Parathyroid adenoma (tissue), 2 donors: ENCODE results near the gene OARD1.

Experiments
- H2AFZ ChIP-seq: fragments of 300-600 bp; sonication (generic); one replicate; pipeline ENCODE4 v1.7.0; 2017; ENCODE audit warnings: antibody characterized with exemption, mild to moderate bottlenecking
- H3K27ac ChIP-seq: fragments of 300-600 bp; sonication (generic); one replicate; pipeline ENCODE4 v1.7.0; 2017
- H3K27me3 ChIP-seq: fragments of 300-600 bp; sonication (generic); one replicate; pipeline ENCODE4 v1.7.0; 2017; ENCODE audit warnings: low read length; ENCODE audit not compliant: control insufficient read depth, insufficient read depth
- H3K36me3 ChIP-seq: fragments of 300-600 bp; sonication (generic); one replicate; pipeline ENCODE4 v1.7.0; 2017; ENCODE audit warnings: low read length; ENCODE audit not compliant: control insufficient read depth, insufficient read depth
- H3K4me1 ChIP-seq: fragments of 300-600 bp; sonication (generic); one replicate; pipeline ENCODE4 v1.7.0; 2017; ENCODE audit warnings: control low read depth
- H3K4me2 ChIP-seq: fragments of 300-600 bp; sonication (generic); one replicate; pipeline ENCODE4 v1.7.0; 2017; ENCODE audit warnings: low read length
- H3K4me3 ChIP-seq: fragments of 300-600 bp; sonication (generic); one replicate; pipeline ENCODE4 v1.7.0; 2017; ENCODE audit warnings: low read depth, low read length
- H3K79me2 ChIP-seq: fragments of 300-600 bp; sonication (generic); one replicate; pipeline ENCODE4 v1.7.0; 2017; ENCODE audit warnings: control low read depth
- H3K9ac ChIP-seq: fragments of 300-600 bp; sonication (generic); one replicate; pipeline ENCODE4 v1.7.0; 2017; ENCODE audit warnings: mild to moderate bottlenecking
- H3K9me3 ChIP-seq: fragments of 300-600 bp; sonication (generic); one replicate; pipeline ENCODE4 v1.7.0; 2017; ENCODE audit warnings: low read length; ENCODE audit not compliant: control insufficient read depth
- TF ChIP-seq, protein P1 (sequence below): fragments of 300-600 bp; sonication (generic); IDR thresholded peaks from one replicate; pipeline ENCODE4 v1.7.0; 2017; ENCODE audit warnings: antibody characterized with exemption, mild to moderate bottlenecking
- donor health status: primary hyperparathyroidism.

The OARD1 gene

DNA sequence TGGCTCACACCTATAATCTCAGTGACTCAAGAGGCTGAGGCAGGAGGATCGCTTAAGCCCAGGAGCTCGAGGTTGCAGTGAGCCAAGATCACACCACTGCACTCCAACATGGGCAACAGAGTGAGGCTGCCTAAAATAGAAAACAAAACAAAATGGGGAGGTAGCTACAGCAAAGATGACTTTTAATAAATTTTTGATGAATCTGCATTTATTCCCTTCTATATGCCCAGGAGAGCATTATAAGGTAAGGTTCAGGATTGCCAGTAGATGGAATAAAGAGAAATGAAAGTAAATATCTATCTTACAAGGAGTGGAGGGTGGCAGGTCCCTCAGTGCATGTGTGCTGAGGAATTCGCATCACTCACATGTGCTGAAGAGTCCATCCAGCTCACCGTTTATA is 57.4 kb downstream of the OARD1 start:
- TF ChIP-seq, protein P1, sequence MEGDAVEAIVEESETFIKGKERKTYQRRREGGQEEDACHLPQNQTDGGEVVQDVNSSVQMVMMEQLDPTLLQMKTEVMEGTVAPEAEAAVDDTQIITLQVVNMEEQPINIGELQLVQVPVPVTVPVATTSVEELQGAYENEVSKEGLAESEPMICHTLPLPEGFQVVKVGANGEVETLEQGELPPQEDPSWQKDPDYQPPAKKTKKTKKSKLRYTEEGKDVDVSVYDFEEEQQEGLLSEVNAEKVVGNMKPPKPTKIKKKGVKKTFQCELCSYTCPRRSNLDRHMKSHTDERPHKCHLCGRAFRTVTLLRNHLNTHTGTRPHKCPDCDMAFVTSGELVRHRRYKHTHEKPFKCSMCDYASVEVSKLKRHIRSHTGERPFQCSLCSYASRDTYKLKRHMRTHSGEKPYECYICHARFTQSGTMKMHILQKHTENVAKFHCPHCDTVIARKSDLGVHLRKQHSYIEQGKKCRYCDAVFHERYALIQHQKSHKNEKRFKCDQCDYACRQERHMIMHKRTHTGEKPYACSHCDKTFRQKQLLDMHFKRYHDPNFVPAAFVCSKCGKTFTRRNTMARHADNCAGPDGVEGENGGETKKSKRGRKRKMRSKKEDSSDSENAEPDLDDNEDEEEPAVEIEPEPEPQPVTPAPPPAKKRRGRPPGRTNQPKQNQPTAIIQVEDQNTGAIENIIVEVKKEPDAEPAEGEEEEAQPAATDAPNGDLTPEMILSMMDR = no peak
- Histone ChIP-seq H3K4me3 (no peak overlapping the region), H3K36me3 (no peaks in the 10 kb centered on the region), H3K4me2 (no peak overlapping the region), H3K9me3 (no peaks in the 10 kb centered on the region), H3K79me2 (no peaks in the 10 kb centered on the region), H3K4me1 (no peaks in the 10 kb centered on the region), H3K9ac (no peak overlapping the region), H3K27me3 (no peaks in the 10 kb centered on the region), H3K27ac (no peak overlapping the region), H2AFZ (no peak overlapping the region)
